ENCODE measurements around the gene SMAD7. TPM values are rescaled to one million over a fixed set of nuclear protein-coding genes. Genes with fewer than 3 reads are reported as not detected.

SMAD7 gene
- total RNA-seq, 1 donor from 2014 or later, result 77.6 TPM

DNA sequence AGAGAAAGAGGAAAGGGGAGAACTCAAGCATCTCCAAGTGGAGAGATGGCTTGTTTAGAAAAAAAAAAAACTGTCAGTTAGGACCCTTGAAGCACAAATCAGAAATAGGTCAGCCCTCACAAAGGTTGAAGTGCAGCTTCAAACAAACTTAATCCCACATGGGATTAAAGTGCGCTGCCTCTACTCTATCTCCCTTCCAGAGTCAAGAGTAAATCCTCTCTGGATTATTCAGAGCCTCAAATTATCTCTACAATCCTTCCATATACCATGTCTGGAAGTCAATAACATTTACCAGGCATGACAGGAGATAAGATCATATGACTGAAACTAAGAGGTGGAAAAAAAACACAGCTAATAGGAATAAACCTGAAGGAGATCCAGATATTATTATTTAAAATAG is 69.8 kb downstream of the SMAD7 start:
- Mint-ChIP-seq H3K4me3 (no peak overlapping the region), H3K27me3 (ENCODE audit: low read depth) (no peaks in the 10 kb centered on the region), H3K36me3 (peaks cover 9% of the 10 kb centered on the region), H3K9me3 (peaks cover 10% of the 10 kb centered on the region), H3K4me1 (peaks cover 64% of the 10 kb centered on the region), H3K27ac (no peak overlapping the region)
- TF ChIP-seq, protein P1, sequence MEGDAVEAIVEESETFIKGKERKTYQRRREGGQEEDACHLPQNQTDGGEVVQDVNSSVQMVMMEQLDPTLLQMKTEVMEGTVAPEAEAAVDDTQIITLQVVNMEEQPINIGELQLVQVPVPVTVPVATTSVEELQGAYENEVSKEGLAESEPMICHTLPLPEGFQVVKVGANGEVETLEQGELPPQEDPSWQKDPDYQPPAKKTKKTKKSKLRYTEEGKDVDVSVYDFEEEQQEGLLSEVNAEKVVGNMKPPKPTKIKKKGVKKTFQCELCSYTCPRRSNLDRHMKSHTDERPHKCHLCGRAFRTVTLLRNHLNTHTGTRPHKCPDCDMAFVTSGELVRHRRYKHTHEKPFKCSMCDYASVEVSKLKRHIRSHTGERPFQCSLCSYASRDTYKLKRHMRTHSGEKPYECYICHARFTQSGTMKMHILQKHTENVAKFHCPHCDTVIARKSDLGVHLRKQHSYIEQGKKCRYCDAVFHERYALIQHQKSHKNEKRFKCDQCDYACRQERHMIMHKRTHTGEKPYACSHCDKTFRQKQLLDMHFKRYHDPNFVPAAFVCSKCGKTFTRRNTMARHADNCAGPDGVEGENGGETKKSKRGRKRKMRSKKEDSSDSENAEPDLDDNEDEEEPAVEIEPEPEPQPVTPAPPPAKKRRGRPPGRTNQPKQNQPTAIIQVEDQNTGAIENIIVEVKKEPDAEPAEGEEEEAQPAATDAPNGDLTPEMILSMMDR (IDR thresholded peaks at IDR 0.05; ENCODE audit: unreplicated experiment), result no peak
- no peak for DNase-seq (ENCODE audit: low spot score in 2 of 2, unreplicated experiment in 2 of 2)

DNA sequence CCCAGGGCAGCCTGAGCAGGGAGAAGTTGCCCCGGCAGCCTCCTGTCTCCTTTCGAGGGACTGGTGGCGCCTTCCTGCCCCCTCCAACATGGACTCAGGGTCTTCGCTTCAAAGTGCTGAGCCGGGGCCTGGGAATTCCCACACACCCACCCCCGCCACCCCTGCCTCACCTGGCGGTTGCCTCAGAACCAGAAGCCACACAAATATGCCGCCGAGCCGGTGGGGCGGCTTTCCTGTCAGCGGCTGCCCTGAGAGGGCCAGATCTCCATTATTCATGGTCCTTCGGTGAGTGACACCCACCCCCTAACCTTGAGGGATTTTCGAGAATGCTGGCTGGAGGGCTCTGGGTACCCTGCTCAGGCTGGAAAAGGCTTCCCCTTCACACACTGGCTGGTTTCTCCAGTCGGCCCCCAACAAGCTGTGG is 71.7 kb downstream of the SMAD7 start:
- peaks cover 58% of the 10 kb centered on the region for H3K4me1 Mint-ChIP-seq
- H3K36me3 Mint-ChIP-seq, result peaks cover 9% of the 10 kb centered on the region
- H3K27me3 Mint-ChIP-seq (ENCODE audit: low read depth), result no peaks in the 10 kb centered on the region
- no peak overlapping the region for H3K4me3 Mint-ChIP-seq
- peak; percentile 64 to 80 for DNase-seq (ENCODE audit: low spot score in 2 of 2, unreplicated experiment in 2 of 2)
- TF ChIP-seq, protein P1 (IDR thresholded peaks at IDR 0.05; ENCODE audit: unreplicated experiment), result no peak
- H3K27ac Mint-ChIP-seq, result peak overlapping the region; percentile 98
- peaks cover 10% of the 10 kb centered on the region for H3K9me3 Mint-ChIP-seq

DNA sequence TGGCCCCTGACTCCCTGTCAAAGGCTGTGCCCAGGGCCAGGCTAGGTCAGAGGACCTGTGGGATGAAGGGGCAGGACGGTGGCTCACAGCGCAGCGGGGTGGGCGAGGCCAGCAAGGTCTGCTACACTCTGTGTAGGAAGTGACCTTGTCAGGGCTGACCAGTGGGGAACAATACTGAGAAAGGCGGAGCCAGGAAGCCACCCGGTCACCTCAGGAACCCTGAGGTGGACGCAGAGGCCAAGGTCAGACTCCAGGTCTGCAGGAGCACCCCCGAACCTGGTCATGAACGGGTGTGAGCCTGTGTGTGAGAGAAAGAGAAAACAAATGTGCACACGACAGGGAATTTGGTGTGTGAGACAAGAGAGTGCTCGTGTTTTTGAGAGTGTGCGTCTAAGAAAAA is 72.3 kb downstream of the SMAD7 start:
- H3K27me3 Mint-ChIP-seq (ENCODE audit: low read depth), result no peaks in the 10 kb centered on the region
- TF ChIP-seq, protein P1 (IDR thresholded peaks at IDR 0.05; ENCODE audit: unreplicated experiment), result no peak
- no peak for DNase-seq (ENCODE audit: low spot score in 2 of 2, unreplicated experiment in 2 of 2)
- no peak overlapping the region for H3K4me3 Mint-ChIP-seq
- H3K9me3 Mint-ChIP-seq, result peaks cover 10% of the 10 kb centered on the region
- H3K36me3 Mint-ChIP-seq, result peaks cover 9% of the 10 kb centered on the region
- H3K4me1 Mint-ChIP-seq, result peaks cover 54% of the 10 kb centered on the region
- peak overlapping the region; percentile 98 for H3K27ac Mint-ChIP-seq

DNA sequence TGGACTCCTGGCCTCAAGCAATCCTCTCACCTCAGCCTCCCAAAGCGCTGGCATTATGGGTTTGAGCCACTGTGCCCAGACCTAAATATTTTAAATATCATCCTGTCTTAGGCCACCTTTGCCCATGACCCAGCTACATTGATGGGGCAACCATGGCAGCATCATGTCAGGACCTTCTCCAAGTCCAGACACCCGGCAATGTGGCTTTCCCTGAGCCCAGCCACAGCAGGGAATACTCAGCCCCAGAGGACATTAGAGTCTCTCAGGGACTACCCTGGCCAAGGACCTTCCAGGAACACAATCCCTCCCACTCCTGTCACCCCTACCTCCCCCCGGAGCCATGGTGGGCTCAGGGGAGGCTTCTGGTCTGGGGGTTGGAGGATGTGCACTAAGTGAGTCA is 72.8 kb downstream of the SMAD7 start:
- Mint-ChIP-seq H3K27me3 (ENCODE audit: low read depth) (no peaks in the 10 kb centered on the region), H3K9me3 (peaks cover 10% of the 10 kb centered on the region), H3K4me1 (peaks cover 59% of the 10 kb centered on the region), H3K4me3 (no peak overlapping the region), H3K36me3 (peaks cover 9% of the 10 kb centered on the region), H3K27ac (peak overlapping the region; percentile 98)
- TF ChIP-seq, protein P1 (IDR thresholded peaks at IDR 0.05; ENCODE audit: unreplicated experiment), result no peak
- no peak for DNase-seq (ENCODE audit: low spot score in 2 of 2, unreplicated experiment in 2 of 2)

DNA sequence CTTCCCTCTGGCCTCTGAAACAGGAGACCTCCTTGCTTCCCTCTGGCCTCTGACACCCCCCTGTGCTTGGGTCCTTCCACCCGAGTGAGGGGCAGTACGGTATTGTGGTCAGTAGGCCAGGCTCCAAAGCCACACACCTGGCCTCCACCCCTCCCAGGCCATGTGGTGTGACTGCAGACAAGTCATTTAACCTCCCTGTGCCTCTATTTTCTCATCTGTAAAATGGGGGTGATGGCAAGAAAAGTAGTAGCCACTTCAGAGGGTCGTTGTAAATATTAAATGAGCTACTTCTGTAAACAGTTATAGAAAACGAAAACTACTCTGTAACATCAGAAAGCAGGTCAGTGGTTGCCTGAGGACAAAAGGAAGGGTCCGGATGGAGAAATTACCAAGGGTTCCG is 74.2 kb downstream of the SMAD7 start:
- H3K9me3 Mint-ChIP-seq, result peaks cover 10% of the 10 kb centered on the region
- H3K36me3 Mint-ChIP-seq, result peaks cover 9% of the 10 kb centered on the region
- TF ChIP-seq, protein P1 (IDR thresholded peaks at IDR 0.05; ENCODE audit: unreplicated experiment), result no peak
- H3K4me1 Mint-ChIP-seq, result peaks cover 65% of the 10 kb centered on the region
- no peak overlapping the region for H3K4me3 Mint-ChIP-seq
- peak overlapping the region; percentile 91 for H3K27ac Mint-ChIP-seq
- no peak for DNase-seq (ENCODE audit: low spot score in 2 of 2, unreplicated experiment in 2 of 2)
- no peaks in the 10 kb centered on the region for H3K27me3 Mint-ChIP-seq (ENCODE audit: low read depth)

Data from mesothelial cell of epicardium (in vitro differentiated cells).